GM21576 (cell line): ENCODE results near the gene ERC1.
A peak's percentile ranks its signal among the peaks of the same experiment; 100 is the strongest.
"Not testable (repeated sequence)": the region's sequence is repeated elsewhere in the genome, so short reads cannot be mapped to it uniquely, and the experiment has no call there.

Source experiments
- ATAC-seq: cut with Tn5 transposase; IDR thresholded peaks from one replicate; pipeline ENCODE4 v1.9.1; 2021; ENCODE audit warnings: mild to moderate bottlenecking, moderate library complexity; ENCODE audit not compliant: unreplicated experiment

Gene ERC1

GRCh38 chr12:1069846-1070245, 78.8 kb downstream of the ERC1 start:
- ATAC-seq: no peak

DNA sequence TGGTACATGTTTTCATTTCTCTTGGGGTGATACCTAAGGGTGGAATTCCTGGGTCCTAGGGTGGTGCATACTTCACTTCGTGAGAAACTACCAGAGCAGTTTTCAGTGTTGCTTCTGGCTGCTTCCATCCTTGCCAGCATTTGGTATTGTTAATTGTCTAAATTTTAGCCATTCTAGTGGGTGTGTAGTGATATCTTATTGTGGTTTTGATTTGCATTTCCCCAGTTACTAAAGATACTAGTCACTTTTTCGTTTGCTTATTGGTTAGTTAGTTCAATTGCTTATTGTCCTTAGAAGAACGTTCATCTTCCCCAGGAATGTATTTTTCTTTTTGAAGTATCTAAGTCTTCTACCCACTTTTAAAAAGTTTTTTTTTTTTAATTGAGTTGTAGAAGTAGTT, 80.2 kb downstream of the ERC1 start:
- ATAC-seq: no peak

DNA sequence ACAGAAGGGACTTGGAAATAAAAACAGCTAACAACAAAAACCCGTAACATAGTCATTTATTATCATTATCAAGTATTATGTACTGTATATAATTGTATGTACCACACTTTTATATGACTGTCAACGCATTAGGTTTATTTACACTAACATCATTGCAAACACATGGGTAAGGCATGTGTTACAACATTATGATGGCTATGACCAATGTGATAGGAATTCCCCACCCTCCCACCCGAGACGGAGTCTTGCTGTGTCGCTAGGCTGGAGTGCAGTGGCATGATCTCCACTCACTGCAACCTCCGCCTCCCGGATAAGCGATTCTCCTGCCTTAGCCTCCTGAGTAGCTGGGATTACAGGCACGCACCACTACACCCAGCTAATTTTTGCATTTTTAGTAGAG, 82.6 kb downstream of the ERC1 start:
- ATAC-seq: no peak

- ATAC-seq: no peak
These were observed 86.2 kb downstream of the ERC1 start for GRCh38 chr12:1077036-1077803.

DNA sequence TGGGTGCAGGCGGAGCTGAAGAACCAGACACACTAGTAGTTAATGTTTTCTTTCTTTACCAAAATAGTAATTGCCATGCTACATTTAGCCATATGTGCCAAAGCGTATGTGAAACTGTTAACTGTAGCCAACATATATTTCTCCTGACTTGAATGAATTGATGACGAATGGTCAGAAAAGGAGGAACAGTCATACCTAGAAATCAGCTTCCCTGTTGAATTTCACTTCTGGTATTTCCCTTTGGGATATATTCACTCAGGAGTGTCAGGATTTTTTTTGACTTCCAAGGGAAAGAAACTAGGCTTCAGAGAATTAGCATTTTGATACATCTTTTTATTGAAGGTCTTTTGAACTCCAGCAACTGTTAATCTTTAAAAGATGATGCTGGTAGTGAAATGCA, 87.0 kb downstream of the ERC1 start:
- ATAC-seq: no peak

- ATAC-seq: no peak
These were observed 89.6 kb downstream of the ERC1 start for GRCh38 chr12:1080520-1081223.

GRCh38 chr12:1083151-1083888, 92.3 kb downstream of the ERC1 start:
- no peak for ATAC-seq

- no peak for ATAC-seq
These were observed 92.9 kb downstream of the ERC1 start for GRCh38 chr12:1083889-1084262.

DNA sequence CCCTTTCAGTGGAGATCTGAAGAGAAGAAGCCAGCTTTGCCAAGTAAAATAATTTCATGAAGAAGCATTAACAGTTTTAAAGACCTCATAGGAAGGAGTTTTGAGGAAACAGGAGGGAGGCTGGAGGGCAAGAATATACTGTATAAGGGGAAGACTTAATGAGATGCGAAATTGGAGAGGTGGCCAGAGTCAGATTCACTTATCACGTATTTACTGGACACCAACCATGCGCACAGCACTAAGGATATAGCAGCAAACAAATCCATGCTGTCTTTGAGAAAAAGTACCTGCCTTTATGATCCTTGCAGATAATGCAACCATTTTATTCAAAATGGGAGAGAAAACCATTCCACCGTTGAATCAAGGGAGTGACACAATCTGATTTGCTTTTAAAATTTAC, 100.3 kb downstream of the ERC1 start:
- no peak for ATAC-seq

DNA sequence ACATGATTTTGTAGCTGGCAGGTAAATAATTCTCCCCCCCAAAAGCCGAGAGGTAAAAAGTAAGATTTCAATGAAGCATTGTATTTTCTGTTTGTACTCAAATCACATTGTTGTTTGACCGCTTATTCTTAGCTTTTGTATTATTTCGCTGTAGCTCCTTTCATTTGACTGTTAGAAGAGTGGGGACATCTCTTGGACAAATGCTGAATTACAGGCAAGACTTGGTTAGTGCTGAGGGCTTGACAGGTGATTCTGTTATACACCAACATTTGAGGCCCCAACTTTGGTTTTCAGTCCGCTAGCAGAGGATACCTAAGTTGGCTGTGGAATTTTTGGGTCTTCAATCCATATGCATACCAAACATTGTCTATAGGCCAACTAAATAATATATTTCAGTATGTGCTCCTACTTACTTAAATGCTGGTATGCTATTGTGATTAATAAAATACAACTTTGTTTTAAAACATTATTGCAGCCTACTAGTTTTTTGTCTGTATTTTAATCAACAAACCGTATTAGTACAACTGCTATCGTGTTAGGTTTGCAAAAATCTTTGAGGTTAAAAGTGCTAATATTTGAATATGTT, 102.2 kb downstream of the ERC1 start:
- ATAC-seq: no peak

- no peak for ATAC-seq
These were observed 103.7 kb downstream of the ERC1 start for GRCh38 chr12:1094714-1095113.

DNA sequence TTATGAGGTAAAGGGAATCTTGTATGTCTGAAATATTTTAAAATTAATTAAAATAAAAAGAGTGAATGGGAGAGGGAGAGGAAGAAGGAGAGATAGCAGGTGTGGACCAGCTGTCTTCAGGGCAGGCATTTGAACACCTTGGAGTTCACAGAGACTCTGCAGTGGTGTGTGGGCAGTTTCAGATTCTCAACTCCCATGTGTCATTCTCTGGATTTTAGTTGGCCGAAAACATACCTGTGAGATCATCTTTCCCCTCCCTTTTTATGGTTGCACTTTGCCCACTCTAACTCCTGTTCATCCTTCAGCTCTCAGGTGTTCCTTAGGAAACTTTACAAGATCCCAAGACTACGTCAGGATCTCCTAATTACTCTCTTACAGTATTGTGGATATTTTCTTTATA, 108.1 kb downstream of the ERC1 start:
- ATAC-seq: peak; percentile 59

DNA sequence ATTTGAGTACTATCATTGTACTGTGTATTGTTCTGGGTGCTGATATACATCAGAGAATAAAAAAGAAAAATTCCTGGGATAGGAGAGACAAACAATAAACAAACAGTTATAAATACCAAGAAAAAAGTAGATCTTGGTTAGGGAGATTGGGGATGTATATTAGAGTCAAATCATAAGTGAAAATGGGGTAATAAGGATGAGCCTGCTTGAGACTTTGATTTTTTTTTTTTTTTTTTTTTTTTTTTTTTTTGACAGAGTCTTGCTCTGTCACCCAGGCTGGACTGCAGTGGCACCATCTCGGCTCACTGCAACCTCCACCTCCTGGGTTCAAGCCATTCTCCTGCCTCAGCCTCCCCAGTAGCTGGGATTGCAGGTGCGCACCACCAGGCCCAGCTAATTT, 108.6 kb downstream of the ERC1 start:
- not testable (repeated sequence) for ATAC-seq

DNA sequence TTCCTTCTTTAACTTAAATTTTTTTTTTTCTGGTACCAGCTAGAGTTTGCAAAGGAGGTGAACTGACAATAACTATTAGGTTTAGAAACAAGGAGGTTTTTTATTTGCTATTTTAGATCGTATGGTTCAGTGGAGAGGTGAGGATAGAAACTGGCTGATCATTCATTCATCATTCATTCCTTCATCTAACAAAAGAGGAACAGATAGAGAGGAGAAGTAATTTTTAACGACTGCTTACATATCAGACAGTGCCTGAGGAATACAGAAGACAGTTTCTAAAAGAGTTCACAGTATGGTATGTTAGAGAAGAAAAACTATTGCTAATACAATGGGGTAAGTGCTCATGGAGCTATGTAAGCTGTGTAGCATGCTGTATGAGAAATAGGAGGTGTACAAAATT, 111.1 kb downstream of the ERC1 start:
- ATAC-seq: no peak

DNA sequence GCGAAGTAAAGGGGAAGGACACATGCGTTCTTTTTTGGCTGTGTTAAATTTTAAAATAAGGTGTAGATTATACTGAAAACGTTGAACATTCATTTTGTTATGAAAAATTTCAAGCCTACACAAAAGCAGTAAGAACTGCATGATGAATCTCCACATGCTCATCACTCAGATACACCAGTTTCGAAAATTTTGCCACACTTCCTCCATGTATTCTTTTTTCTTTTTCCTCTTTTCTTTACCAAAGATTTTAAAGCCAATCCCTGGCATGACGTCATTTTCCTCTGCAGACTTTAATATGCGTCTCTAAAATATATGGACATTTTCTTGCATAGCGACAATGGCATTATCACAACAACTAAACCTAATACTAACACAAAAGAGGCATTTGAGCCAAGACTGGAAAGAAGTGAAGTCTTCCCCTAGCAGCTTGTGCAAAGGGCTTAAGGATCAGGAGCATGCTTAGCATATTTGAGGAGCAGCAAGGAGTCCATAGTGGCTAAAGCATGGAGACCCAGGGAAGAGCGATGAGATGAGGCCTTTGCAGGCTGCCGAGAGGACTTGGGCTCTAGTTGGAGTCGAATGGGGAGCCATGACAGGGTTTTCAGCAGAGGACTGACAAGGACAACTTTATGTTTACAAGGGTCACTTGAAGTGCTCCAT, 111.9 kb downstream of the ERC1 start:
- no peak for ATAC-seq

DNA sequence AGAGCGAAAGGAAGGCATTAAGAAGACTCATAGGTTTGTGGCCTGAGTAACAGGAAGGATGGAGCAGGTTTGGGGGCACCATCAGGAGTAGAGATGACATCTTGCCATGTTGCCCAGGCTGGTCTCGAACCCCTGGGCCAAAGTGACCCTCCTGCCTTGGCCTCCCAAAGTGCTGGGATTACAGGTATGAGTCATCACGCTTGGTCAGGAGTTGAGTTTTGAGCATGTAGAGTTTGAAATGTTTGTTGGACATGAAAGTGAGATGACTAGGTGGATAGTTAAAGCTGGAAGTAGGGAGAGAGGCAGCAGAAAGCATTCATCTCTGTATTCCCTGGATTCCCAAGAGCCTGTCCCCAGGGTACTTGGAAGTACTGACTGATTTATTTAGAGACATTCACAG, 112.6 kb downstream of the ERC1 start:
- no peak for ATAC-seq

DNA sequence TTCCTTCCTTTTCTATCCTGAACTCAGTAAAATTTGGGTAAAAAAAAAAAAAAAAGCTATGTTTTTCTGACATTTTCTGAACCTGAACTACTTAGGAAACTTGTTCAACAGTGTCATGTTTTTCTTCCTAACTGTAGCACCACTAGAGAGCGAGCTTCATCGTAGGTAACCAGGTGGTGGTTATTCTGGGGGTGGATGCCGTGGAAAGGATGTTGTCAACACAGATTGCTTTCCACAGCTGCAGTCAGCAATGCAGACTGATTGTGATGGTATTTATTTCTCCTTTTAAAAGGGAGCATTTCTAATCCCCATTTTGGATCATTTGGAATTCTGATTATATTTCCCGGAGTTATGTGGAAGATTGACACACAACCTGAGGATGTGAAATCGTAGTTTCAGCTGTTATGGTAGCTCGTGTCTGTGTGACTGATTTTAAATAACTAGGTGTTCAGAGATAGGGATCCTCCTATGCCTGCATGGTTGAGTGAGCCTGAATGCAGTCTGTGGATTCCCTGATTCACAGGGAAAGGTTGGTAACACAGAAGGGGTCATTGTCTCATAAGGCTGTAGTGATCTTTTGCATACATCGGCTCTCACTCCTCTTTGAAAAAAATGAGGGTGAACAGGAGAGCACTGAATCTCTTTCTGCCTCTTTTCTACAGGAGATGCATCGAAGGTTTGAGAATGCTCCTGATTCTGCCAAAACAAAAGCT, 113.2 kb downstream of the ERC1 start:
- no peak for ATAC-seq

DNA sequence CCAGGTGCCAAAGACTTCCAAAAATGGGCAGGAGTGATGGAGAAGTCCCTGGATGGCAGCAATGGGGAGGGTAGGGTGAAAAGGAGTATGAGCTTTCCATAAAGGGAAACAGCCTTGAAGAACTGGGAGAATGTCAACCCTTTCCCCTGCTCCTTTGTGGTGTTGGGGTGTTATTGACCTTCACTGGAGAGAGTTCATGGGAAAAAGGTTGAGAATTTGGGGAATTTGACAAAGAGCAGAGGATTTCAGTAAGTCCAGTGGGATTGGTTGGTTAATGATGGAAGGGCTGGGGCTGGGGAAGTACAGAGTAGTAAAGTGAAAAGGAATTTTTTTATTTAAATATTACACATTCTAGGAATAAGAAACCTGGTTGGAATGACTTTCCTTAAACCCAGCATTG, 116.6 kb downstream of the ERC1 start:
- no peak for ATAC-seq

GRCh38 chr12:1108276-1108675, 117.3 kb downstream of the ERC1 start:
- ATAC-seq: peak; percentile 71

GRCh38 chr12:1115484-1116231, 124.6 kb downstream of the ERC1 start:
- no peak for ATAC-seq
